ENCODE results near the gene OR5H2. TPM values are rescaled to one million over a fixed set of nuclear protein-coding genes. Genes with fewer than 3 reads are reported as not detected.

Gene OR5H2
- not detected in 2 replicates for total RNA-seq

GRCh38 chr3:98282205-98282604 is at the start of gene OR5H2:
OR5H2 (plus strand) TSS chr3:98282505; CDS start chr3:98282903, 398 bp downstream.

GRCh38 chr3:98263944-98264343 is 18.4 kb upstream of the OR5H2 start, which contains the start of gene OR5H6:
OR5H6 (plus strand) TSS chr3:98264244; CDS start chr3:98264333, 89 bp downstream.

Other genes starting within 250 kb of the OR5H2 start
- 0.09 and 0.14 TPM in 2 replicates for gene GABRR3, start 247.2 kb upstream of the OR5H2 start, total RNA-seq
- not detected in 2 replicates for gene OR5AC2, start 195.3 kb upstream of the OR5H2 start, total RNA-seq
- not detected in 2 replicates for gene OR5H1, start 151.8 kb upstream of the OR5H2 start, total RNA-seq
- gene OR5H14, start 135.0 kb upstream of the OR5H2 start, total RNA-seq, result not detected in 2 replicates
- not detected in 2 replicates for gene OR5H15, start 115.8 kb upstream of the OR5H2 start, total RNA-seq
- not detected in 2 replicates for gene OR5H6, start 18.3 kb upstream of the OR5H2 start, total RNA-seq
- not detected in 2 replicates for gene OR5K4, start 71.3 kb downstream of the OR5H2 start, total RNA-seq
- gene OR5K3, start 108.2 kb downstream of the OR5H2 start, total RNA-seq, result not detected in 2 replicates
- gene OR5K1, start 180.7 kb downstream of the OR5H2 start, total RNA-seq, result not detected in 2 replicates
- not detected in 2 replicates for gene OR5K2, start 215.2 kb downstream of the OR5H2 start, total RNA-seq
- gene CLDND1, start 240.4 kb downstream of the OR5H2 start, total RNA-seq, result 62.6 and 83.1 TPM in 2 replicates
- not detected in 2 replicates for gene GPR15, start 249.5 kb downstream of the OR5H2 start, total RNA-seq